Stimulated activated CD4-positive, alpha-beta T cell treated with anti-CD3 and anti-CD28 coated beads, Interleukin-15, amount 100 ng/mL, for 1 hour (primary cell): ENCODE measurements around the gene ENPP3.

Experiments used
- DNase-seq, 2 donors: peaks; one replicate each; pipeline ENCODE4 v3.0.0-alpha.2; 2020; ENCODE audit warnings: low read depth in 1 of 2, low spot score in 1 of 2

ENPP3 gene

DNA sequence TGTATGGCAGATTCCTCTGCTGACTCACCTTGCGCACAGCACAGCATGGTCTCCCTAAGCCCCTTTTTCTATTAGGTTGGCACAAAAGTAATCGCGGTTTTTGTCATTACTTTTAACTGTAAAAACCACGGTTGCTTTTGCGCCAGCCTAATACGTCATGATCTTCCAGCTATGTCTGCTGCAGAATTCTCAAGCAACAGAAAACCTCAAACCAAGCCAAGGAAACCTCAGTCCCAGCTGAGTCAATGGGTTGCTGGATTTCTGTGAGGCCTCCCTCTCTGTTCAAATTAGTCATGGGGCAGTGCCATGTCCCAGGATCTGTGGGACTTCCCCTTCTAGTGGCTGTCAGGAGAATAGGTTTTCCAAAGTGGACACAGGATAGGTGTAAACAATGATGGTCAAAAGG lies 155.0 kb downstream of the ENPP3 start:
- DNase-seq = no peak

DNA sequence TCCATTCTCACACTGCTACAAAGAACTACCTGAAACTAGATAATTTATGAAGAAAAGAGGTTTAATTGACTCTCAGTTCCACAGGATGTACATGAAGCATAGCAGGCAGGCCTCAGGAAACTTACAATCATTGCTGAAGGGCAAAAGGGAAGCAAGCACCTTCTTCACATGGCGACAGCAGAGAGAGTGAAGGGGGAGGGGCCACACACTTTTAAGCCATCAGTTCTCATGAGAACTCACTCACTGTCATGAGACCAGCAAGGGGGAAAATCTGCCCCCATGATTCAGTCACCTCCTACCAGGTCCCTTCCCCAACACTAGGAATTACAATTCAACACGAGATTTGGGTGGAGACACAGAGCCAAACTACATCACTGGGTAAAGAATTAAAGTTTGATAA lies 158.3 kb downstream of the ENPP3 start:
- no peak for DNase-seq
